Umbilical cord (tissue), 2 donors: Measurements from ENCODE around the gene DNM3. TPM values are rescaled to one million over a fixed set of nuclear protein-coding genes. Genes with fewer than 3 reads are reported as not detected.
A peak's percentile ranks its signal among the peaks of the same experiment; 100 is the strongest.

Source experiments
- DNase-seq: peaks from one replicate; pipeline ENCODE4 v3.0.0-alpha.2; 2015; ENCODE audit warnings: low spot score
- total RNA-seq: library from RNA; depleted of rRNA; stranded (reverse); fragments of >200 nt; gene quantifications from one replicate; pipeline ENCODE4 v1.2.3, GENCODE V29; 2014; ENCODE audit warnings: low replicate concordance; ENCODE audit not compliant: insufficient read depth

DNM3 gene
- total RNA-seq, 1 donor from 2014 or later = 6.7 TPM

DNA sequence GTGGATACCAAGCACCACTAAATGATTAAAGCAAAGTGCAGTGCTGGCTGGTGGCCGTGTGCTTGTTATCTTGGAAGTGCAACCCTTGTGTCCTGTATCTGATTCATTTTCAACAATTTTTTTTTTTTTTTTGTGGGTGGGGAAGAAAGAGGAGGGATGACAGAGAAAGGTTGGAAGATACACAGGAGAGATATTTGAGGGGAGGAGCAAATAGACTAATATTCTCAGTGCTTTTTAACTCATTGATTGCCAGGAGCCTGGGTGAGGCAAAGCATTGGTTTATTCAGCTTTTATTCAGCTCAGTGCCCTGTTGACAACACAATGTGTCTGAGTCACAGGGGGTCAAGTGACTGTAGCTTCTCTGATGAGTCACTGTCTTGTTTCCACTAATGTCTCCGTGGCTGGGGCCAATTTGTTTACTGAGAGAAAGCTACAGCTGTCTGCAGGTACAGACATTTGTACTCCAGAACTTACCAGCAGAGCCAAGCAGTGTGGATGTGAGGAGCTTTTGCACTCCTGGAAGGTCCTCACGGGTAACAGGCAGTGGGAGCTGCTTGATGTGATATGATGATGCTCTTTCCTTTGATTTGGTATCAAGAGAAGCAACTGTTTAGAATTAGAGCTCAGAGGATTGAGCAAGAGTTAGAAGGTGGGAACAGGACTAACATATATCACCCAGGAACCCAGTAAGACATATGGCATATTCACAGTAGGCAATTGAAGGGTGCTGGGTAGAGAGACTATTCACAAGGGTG lies 23.6 kb upstream of the DNM3 start:
- DNase-seq = no peak

GRCh38 chr1:171819946-171820345 lies 21.4 kb upstream of the DNM3 start:
- no peak for DNase-seq

DNA sequence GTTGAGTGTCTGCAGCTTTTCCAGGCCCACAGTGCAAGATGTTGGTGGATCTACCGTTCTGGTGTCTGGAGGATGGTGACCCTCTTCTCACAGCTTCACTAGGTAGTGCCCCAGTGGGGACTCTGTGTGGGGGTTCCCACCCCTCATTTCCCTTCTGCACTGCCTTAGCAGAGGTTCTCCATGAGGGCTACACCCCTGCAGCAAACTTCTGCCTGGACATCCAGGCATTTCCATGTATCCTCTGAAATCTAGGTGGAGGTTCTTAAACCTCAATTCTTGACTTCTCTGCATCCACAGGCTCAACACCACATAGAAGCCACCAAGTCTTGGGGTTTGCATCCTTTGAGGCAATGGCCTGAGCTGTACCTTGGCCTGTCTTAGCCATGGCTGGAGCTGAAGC lies 14.3 kb upstream of the DNM3 start:
- DNase-seq = no peak

DNA sequence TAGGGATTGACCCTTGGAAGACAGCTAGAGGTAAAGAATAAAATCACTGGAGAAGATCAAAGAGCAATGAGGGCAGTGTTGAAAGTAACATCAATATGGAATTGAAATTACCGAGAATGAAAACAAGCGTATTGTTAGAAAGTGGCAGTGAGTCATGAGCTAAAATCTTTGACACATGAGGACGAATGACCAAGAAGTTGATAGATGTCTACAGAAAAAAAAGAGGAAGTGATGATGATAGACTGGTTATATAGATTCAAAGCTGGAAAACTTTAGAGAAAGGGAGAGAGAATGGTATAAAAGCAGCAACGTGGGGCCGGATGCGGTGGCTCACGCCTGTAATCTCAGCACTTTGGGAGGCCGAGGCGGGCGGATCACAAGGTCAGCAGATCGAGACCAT lies 12.5 kb upstream of the DNM3 start:
- DNase-seq = no peak

DNA sequence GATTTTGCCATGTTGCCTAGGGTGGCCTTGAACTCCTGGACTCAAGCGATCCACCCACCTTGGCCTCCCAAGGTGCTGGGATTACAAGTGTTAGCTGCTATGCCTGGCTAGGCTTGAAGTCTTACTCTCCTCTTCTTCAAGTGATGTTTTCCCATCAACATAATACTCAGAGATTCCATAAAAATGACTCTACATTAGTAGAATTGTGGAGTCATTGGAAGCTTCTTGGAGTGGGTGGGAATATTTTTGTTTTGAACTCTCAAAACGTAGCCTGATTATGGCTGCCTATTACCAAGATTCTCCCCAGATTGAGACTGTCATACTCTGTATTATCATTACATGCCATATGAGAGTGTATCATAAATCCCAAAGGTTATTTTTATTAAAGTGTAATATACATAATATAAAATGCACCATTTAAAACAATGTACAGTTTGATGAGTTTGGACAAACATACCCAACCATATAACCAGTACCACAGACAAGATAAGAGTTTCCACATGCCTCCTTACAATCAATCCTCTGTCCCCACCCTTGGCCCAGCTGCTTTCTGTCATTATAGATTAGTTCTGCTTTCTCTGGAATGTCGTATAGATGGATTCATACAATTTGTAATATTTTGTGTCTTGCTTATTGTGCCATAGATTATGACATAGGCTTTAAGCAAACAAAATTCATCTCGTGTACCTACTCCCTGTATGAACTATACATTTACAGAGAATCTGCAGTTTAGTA lies 8.0 kb upstream of the DNM3 start:
- DNase-seq = no peak

GRCh38 chr1:171834821-171835220 lies 6.5 kb upstream of the DNM3 start:
- DNase-seq = no peak

DNA sequence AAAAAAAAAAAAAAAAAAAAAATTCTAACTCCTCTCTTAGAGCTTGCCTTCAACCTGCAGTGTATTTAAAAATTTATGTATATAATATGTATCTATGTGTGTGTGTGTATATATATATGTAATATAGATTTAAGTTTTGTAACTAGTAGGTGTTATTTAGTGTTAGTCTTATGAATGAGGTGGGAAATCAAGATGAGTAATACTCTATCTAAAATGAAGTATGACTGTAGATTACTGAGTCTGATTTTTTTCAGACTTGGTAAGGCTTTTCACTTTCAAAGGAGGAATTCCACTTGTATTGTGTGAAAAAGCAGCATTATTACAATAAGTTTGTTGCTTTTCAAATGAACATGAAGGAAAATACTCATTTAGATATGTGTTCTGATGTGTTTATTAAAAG lies 5.4 kb upstream of the DNM3 start:
- DNase-seq = no peak

- peak; percentile 7 for DNase-seq
These were observed 848 bp downstream of the DNM3 start for GRCh38 chr1:171841931-171842761.

DNA sequence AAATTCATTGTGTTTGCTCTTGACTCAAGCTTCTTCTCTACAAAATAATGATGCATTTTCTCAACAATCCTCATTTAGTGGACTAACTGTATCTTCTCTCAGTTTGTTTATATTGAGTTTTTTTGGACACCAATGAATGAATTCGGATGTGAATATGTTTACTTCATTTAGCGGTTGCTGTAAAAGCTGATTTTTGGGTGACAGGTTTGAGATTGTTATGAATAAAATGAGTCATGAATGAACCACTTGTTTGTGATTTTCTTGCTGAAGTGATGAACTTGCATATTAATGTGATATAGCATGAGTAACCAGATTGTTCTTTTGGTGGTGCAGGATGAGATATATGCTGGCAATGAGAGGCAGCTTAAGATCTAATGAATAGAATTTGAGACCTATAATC lies 3.1 kb downstream of the DNM3 start:
- DNase-seq = no peak

- no peak for DNase-seq
These were observed 4.7 kb downstream of the DNM3 start for GRCh38 chr1:171845998-171846397.

DNA sequence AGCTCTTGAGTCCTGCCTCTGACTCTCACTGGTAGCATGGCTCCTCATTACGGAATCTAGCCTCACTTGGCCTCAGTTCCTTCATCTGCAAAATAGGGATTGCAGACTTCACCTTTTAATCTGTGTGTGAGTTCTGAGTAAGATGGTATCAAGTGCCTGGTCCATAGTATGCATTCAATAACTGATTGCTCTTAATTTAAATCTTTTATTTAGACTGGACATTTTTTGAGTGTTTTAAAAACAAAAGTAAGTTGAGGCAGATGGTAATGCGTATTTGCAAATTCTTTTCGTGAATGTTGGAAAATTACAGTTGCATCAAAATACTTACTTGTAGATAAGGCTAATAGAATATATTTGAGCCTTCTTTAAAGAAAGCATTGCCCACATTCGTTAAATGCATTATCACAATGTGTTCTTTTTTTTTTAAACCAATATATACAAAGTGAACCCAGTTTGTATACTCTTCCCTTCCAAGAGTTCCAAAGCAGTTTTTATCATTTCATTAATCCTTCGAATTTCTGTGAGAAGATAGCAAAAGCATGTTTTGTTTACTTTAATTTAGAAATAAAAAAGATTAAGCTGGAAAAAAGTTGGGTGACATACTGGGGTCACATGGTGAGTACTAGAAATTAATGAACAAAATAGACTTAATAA lies 8.1 kb downstream of the DNM3 start:
- DNase-seq = no peak

DNA sequence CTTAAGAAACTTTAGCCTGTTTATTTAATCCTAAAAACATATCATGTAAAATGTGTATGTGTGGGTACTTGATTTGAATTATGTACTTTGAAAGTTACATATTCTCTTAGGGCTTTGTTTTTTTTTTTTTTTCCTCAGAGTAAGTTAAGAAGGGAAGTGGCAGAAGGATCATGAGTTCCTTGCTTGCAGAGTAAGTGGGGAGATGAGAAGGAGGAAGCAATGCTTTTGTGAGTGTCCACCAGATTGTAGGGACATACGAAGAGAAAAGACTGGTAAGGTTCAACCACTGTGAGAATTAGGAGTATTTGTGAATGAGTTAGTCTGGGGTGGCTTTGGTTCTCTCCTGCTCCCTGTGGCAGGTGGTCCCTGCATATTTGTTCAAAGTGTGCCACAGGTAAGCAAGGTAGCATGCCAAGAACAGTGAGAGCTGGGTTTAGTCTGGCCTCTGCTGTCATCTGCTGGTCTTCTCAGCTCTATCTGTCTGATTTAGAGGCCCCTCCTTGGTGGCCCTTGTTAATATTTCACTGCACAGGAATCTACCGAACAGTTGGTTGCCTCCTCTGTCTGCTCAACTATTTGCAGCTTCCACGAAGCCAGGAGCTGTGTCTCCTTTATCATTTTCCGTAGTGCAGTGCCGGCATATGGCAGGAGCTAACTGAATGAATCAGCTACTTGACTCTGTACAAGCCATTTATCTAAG lies 9.5 kb downstream of the DNM3 start:
- DNase-seq = no peak

- DNase-seq = no peak
These were observed 11.0 kb downstream of the DNM3 start for GRCh38 chr1:171852272-171852671.

- DNase-seq = no peak
These were observed 14.1 kb downstream of the DNM3 start for GRCh38 chr1:171855381-171855780.

DNA sequence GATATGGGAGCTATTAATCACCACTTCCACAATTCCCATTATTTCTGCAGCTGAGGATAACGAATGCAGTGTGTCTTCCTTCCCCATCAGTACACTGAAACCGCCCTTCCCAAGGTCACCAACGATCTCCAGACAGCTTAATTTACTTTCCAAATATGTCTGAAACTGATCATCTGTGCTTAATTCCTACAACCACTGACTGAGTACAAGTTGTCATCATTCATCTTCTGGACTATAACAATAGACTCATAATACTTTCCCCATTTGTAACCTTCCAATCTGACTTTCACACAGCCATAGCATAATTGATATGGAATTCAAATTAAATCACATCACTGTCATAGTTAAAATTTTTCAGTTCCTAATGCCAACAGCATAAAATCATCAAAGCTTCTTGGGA lies 17.4 kb downstream of the DNM3 start:
- DNase-seq = no peak

DNA sequence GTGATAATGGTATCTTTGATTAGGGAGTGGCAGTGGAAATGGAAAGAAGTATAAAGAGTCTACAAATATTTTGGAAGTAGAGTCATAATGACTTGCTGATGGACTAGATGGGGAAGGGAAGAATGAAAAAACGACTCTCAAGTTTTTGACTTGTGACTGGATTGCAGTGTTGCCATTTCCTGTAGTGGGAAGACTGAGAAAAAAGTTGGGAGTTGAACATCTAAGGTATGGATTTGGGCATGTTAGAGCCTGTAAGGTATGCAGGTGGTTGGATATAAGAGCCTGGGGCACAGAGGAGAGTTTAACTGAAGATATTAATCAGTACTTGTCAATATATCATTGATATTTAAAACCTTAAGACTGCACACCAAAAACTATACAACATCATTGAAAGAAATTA lies 19.4 kb downstream of the DNM3 start:
- no peak for DNase-seq

DNA sequence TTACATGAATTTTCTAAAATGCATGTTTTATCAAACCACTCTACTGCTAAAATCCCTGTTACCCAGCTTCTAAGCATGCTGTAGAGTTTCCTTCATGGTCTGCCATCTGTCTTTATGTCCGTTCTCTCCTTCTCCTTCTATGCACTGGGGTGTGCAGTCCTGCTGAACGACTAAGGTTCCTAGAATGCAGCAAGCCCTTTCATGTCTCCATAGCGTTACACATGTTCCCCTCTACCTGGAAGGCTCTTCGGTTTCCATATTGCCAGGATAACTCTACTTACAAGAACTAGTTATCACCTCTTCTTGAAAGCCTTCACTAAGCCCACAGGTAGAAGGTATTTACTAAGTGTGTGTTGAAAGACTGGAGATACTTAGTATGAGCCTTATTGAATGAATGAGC lies 22.2 kb downstream of the DNM3 start:
- no peak for DNase-seq

- DNase-seq = no peak
These were observed 23.0 kb downstream of the DNM3 start for GRCh38 chr1:171864308-171864707.

GRCh38 chr1:171865106-171865505 lies 23.8 kb downstream of the DNM3 start:
- no peak for DNase-seq

DNA sequence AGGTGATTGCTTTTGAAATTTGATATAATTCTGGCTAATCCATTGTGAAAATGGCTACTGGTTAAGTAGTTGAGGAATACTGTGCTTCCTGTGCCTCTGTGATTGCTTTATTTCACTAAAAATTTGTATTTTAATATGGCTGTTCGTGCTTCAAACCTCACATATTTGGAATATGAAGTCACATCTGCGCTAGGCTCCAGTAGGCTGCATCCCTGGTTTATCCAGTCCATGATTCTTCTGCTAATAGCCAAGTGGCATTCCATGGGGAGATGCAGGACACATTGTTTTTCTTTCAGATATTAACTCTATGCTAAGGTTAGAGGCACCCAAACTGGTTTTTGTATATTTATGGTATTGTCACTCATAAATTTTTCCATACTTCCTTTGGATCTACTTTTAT lies 25.9 kb downstream of the DNM3 start:
- DNase-seq = no peak

- no peak for DNase-seq
These were observed 27.0 kb downstream of the DNM3 start for GRCh38 chr1:171868217-171868803.
